Liver (tissue), 3 donors: ENCODE results near the gene TNP2.

ENCODE experiments used
- ATF3 ChIP-seq: IDR thresholded peaks from 2 replicates; pipeline ENCODE4 v1.6.1; 2016; ENCODE audit warnings: antibody characterized with exemption
- CTCF ChIP-seq: fragments of 150-350 bp; IDR thresholded peaks from 2 replicates; pipeline ENCODE4 v1.5.1; 2017; ENCODE audit warnings: improper control_type of control experiment, low read depth, low read length; ENCODE audit not compliant: missing input control
- EGR1 ChIP-seq, 2 donors: IDR thresholded peaks; 2 replicates each; pipeline ENCODE4 v1.6.1; 2016 to 2018; ENCODE audit warnings: antibody characterized with exemption in 2 of 2, low read depth in 2 of 2
- FOXA1 ChIP-seq: IDR thresholded peaks from 2 replicates; pipeline ENCODE4 v1.6.1; 2016; ENCODE audit warnings: antibody characterized with exemption
- GABPA ChIP-seq, 2 donors: IDR thresholded peaks in 1 of 2; conservative IDR thresholded peaks in 1 of 2; 2 replicates each; pipeline ENCODE4 v1.6.1; 2016; ENCODE audit warnings: antibody characterized with exemption in 2 of 2, mild to moderate bottlenecking in 1 of 2, moderate library complexity in 1 of 2
- JUND ChIP-seq, 2 donors: IDR thresholded peaks; 2 replicates each; pipeline ENCODE4 v1.6.1; 2016; ENCODE audit warnings: antibody characterized with exemption in 2 of 2
- MAX ChIP-seq: IDR thresholded peaks from 2 replicates; pipeline ENCODE4 v1.6.1; 2016; ENCODE audit warnings: antibody characterized with exemption
- RAD21 ChIP-seq, 2 donors: IDR thresholded peaks; 2 replicates each; pipeline ENCODE4 v1.6.1; 2016; ENCODE audit warnings: antibody characterized with exemption in 2 of 2, mild to moderate bottlenecking in 2 of 2
- REST ChIP-seq: IDR thresholded peaks from 2 replicates; pipeline ENCODE4 v1.6.1; 2016; ENCODE audit warnings: antibody characterized with exemption, mild to moderate bottlenecking
- RXRA ChIP-seq, 2 donors: IDR thresholded peaks; 2 replicates each; pipeline ENCODE4 v1.6.1; 2017 to 2018; ENCODE audit warnings: antibody characterized with exemption in 2 of 2, mild to moderate bottlenecking in 1 of 2
- SP1 ChIP-seq: IDR thresholded peaks from 2 replicates; pipeline ENCODE4 v1.6.1; 2018; ENCODE audit warnings: antibody characterized with exemption, mild to moderate bottlenecking
- TAF1 ChIP-seq: conservative IDR thresholded peaks from 2 replicates; pipeline ENCODE4 v1.6.1; 2016; ENCODE audit warnings: antibody characterized with exemption, mild to moderate bottlenecking
- ZBTB33 ChIP-seq: IDR thresholded peaks from 2 replicates; pipeline ENCODE4 v1.6.1; 2016; ENCODE audit warnings: antibody characterized with exemption
- donor health status: healthy.
- donor health status: healthy.

- TF ChIP-seq CTCF (no peak), ATF3 (no peak), SP1 (no peak), RXRA (IDR thresholded peaks at IDR 0.05) (no peak), EGR1 (IDR thresholded peaks at IDR 0.05; ENCODE audit: low read depth in 2 of 2) (no peak), TAF1 (no peak), GABPA (IDR thresholded peaks at IDR 0.05 in 1 of 2, conservative IDR thresholded peaks at IDR 0.05 in 1 of 2) (no peak), REST (no peak), JUND (IDR thresholded peaks at IDR 0.05) (no peak), RAD21 (IDR thresholded peaks at IDR 0.05) (no peak), MAX (no peak), FOXA1 (no peak), ZBTB33 (no peak)
Observed at GRCh38 chr16:11264155-11264832, 4.8 kb downstream of the TNP2 start.
